GM10266 (cell line): ENCODE data around the gene IL1R2.

Experiments
- DNase-seq: peaks from one replicate; pipeline ENCODE4 v3.0.0; 2012; ENCODE audit errors: extremely low spot score
- CTCF ChIP-seq: IDR thresholded peaks from 2 replicates; pipeline ENCODE4 v1.5.1; 2012; ENCODE audit warnings: mild to moderate bottlenecking, low read depth; ENCODE audit not compliant: control insufficient read depth, insufficient read depth; ENCODE audit errors: missing control alignments

IL1R2 gene

GRCh38 chr2:101967826-101968513, 23.8 kb upstream of the IL1R2 start:
- DNase-seq = no peak
- no peak for TF ChIP-seq CTCF

GRCh38 chr2:101969723-101970122, 22.0 kb upstream of the IL1R2 start:
- no peak for TF ChIP-seq CTCF
- DNase-seq = no peak

GRCh38 chr2:101970901-101971300, 20.9 kb upstream of the IL1R2 start:
- no peak for DNase-seq

GRCh38 chr2:101971836-101972235, 19.9 kb upstream of the IL1R2 start:
- no peak for DNase-seq
- TF ChIP-seq CTCF = no peak

More at GRCh38 chr2:101970901-101971300, 20.9 kb upstream of the IL1R2 start:
- no peak for TF ChIP-seq CTCF

- no peak for TF ChIP-seq CTCF
- no peak for DNase-seq
Measured at GRCh38 chr2:101972621-101973434, 18.9 kb upstream of the IL1R2 start.

GRCh38 chr2:101974663-101975062, 17.1 kb upstream of the IL1R2 start:
- DNase-seq = no peak
- no peak for TF ChIP-seq CTCF
